HCT116 (cell line): ENCODE data around the gene NHERF2. TPM values are rescaled to one million over a fixed set of nuclear protein-coding genes. Genes with fewer than 3 reads are reported as not detected.

ENCODE experiments used
- ATAC-seq: fragments of 200-7000 bp; cut with Tn5 transposase; 2 replicates; pipeline ENCODE4 v1.9.1; 2020; ENCODE audit warnings: mild to moderate bottlenecking, moderate library complexity
- BruUV-seq: library from RNA; stranded (reverse); fragments of 400-500 nt; replicated peaks from 2 replicates; lab custom pipeline; 2021; lab: Mats Ljungman, UMichigan
- CTCF ChIA-PET: fragments of 300-600 bp; sonication (Branson Sonifier 250); formaldehyde crosslinking; loops from one replicate; lab custom pipeline; 2021; ENCODE audit warnings: antibody characterized with exemption; lab: Charles Lee
- POLR2A ChIA-PET: fragments of 300-600, 350-600 bp; sonication (Branson Sonifier 250); formaldehyde crosslinking; loops from one replicate; lab custom pipeline; 2021; ENCODE audit warnings: antibody characterized with exemption; lab: Charles Lee
- RAD21 ChIA-PET, 2 experiments: fragments of 300-600 bp; sonication (Branson Sonifier 250); formaldehyde crosslinking; loops; one replicate each; lab custom pipeline; 2023; ENCODE audit warnings: low total read pairs in 2 of 2; ENCODE audit not compliant: uncharacterized antibody in 2 of 2, unreplicated experiment in 2 of 2, low non-redundant PET in 1 of 2; lab: Charles Lee
- DNase-seq: peaks from one replicate; pipeline ENCODE4 v3.0.0-alpha.2; 2010; ENCODE audit warnings: low read depth, low spot score
- H2AFZ ChIP-seq: fragments of 200-600 bp; shearing (Covaris generic), sonication (generic); 2 replicates; pipeline ENCODE4 v1.6.1; 2017; ENCODE audit warnings: low read depth, mixed run types, mixed read lengths, antibody characterized with exemption, low read length; ENCODE audit not compliant: poor library complexity, severe bottlenecking
- H3K27ac ChIP-seq: 2 replicates; pipeline ENCODE4 v1.5.1; 2012; ENCODE audit warnings: low read depth, low read length
- H3K27me3 ChIP-seq: fragments of 200-600 bp; sonication (generic); 2 replicates; pipeline ENCODE4 v1.6.1; 2016; ENCODE audit warnings: mixed run types, low read length, mixed read lengths; ENCODE audit not compliant: insufficient read depth
- H3K36me3 ChIP-seq, 2 experiments: fragments of 200-500 bp in 1 of 2; fragments of 200-600 bp in 1 of 2; sonication (Bioruptor generic) in 1 of 2; sonication (generic) in 1 of 2; 2 replicates each; pipeline versions ENCODE4 v1.5.1 to v1.6.1; 2014 to 2016; ENCODE audit warnings: low read length in 2 of 2, inconsistent platforms in 1 of 2, mixed read lengths in 1 of 2, mixed run types in 1 of 2; ENCODE audit not compliant: insufficient read depth in 2 of 2, control insufficient read depth in 1 of 2
- H3K4me1 ChIP-seq, 2 experiments: fragments of 200-600 bp in 1 of 2; sonication (generic) in 1 of 2; 2 replicates each; pipeline versions ENCODE4 v1.5.1 to v1.6.1; 2012 to 2017; ENCODE audit warnings: low read length in 2 of 2, inconsistent platforms in 1 of 2, mild to moderate bottlenecking in 1 of 2, mixed read lengths in 1 of 2, mixed run types in 1 of 2, moderate library complexity in 1 of 2; ENCODE audit not compliant: insufficient read depth in 2 of 2, control insufficient read depth in 1 of 2
- H3K4me2 ChIP-seq: fragments of 200-600 bp; sonication (generic); 2 replicates; pipeline ENCODE4 v1.6.1; 2017; ENCODE audit warnings: mixed run types, low read length, mixed read lengths
- H3K4me3 ChIP-seq, 2 experiments: fragments of 200-600 bp in 1 of 2; sonication (generic) in 1 of 2; replicated peaks in 1 of 2; 2 replicates each; pipeline ENCODE4 v1.5.1; 2011 to 2016; ENCODE audit warnings: low read length in 2 of 2, control low read depth in 1 of 2, low read depth in 1 of 2, mild to moderate bottlenecking in 1 of 2, mixed read lengths in 1 of 2, mixed run types in 1 of 2
- H3K79me2 ChIP-seq: fragments of 200-600 bp; sonication (generic); 2 replicates; pipeline ENCODE4 v1.6.1; 2017; ENCODE audit warnings: mild to moderate bottlenecking, mixed run types, low read length, moderate library complexity, mixed read lengths; ENCODE audit not compliant: insufficient read depth
- H3K9ac ChIP-seq: fragments of 200-600 bp; sonication (generic); 2 replicates; pipeline ENCODE4 v1.6.1; 2016; ENCODE audit warnings: low read length, mixed read lengths
- H3K9me2 ChIP-seq: fragments of 200-600 bp; sonication (generic), shearing (Covaris generic); 2 replicates; pipeline ENCODE4 v1.6.1; 2017; ENCODE audit warnings: mixed run types, mild to moderate bottlenecking, moderate library complexity; ENCODE audit not compliant: insufficient read depth
- H3K9me3 ChIP-seq, 2 experiments: fragments of 200-500 bp in 1 of 2; fragments of 200-600 bp in 1 of 2; sonication (Bioruptor generic) in 1 of 2; sonication (generic) in 1 of 2; 2 replicates each; pipeline ENCODE4 v1.6.1; 2014 to 2017; ENCODE audit warnings: low read length in 2 of 2, mixed read lengths in 2 of 2, inconsistent platforms in 1 of 2, low read depth in 1 of 2, mild to moderate bottlenecking in 1 of 2, mixed run types in 1 of 2, moderate library complexity in 1 of 2; ENCODE audit not compliant: control insufficient read depth in 1 of 2, insufficient read depth in 1 of 2
- H4K20me1 ChIP-seq: fragments of 200-600 bp; sonication (generic), shearing (Covaris generic); 2 replicates; pipeline ENCODE4 v1.6.1; 2017; ENCODE audit warnings: mixed run types, mild to moderate bottlenecking, moderate library complexity; ENCODE audit not compliant: insufficient read depth
- CBX3 ChIP-seq: IDR thresholded peaks from 2 replicates; pipeline ENCODE4 v1.6.1; 2012; ENCODE audit warnings: low read depth
- EZH2phosphoT487 ChIP-seq: fragments of 200-600 bp; IDR thresholded peaks from 2 replicates; pipeline ENCODE4 v1.6.1; 2018; ENCODE audit warnings: antibody characterized with exemption, borderline replicate concordance
- JUND ChIP-seq: IDR thresholded peaks from 2 replicates; pipeline ENCODE4 v1.6.1; 2012
- POLR2A ChIP-seq: IDR thresholded peaks from 2 replicates; pipeline ENCODE4 v1.7.0; 2011; ENCODE audit warnings: borderline replicate concordance; ENCODE audit not compliant: insufficient read depth, insufficient read length; ENCODE audit errors: extremely low read depth
- REST ChIP-seq: IDR thresholded peaks from 2 replicates; pipeline ENCODE4 v1.6.1; 2012; ENCODE audit warnings: low read depth
- SIN3A ChIP-seq: IDR thresholded peaks from 2 replicates; pipeline ENCODE4 v1.6.1; 2012; ENCODE audit warnings: low read depth
- SP1 ChIP-seq: IDR thresholded peaks from 2 replicates; pipeline ENCODE4 v1.6.1; 2012; ENCODE audit warnings: low read depth
- SRF ChIP-seq: IDR thresholded peaks from 2 replicates; pipeline ENCODE4 v1.6.1; 2012; ENCODE audit warnings: low read depth
- intact Hi-C: fragments of 100-400 bp; cut with micrococcal nuclease; formaldehyde crosslinking; loops from 2 replicates; pipeline ENCODE4 v1.10.0; 2022
- total RNA-seq: library from RNA; stranded (reverse); gene quantifications from one replicate; pipeline ENCODE4 v1.2.1, GENCODE V29; 2021; ENCODE audit not compliant: unreplicated experiment

Gene NHERF2
- total RNA-seq, 1 experiment from 2014 or later, result 58.4 TPM

GRCh38 chr16:1989209-1990100 lies 37.2 kb upstream of the NHERF2 start, which contains the start of gene SYNGR3:
Gene SYNGR3, plus strand, starts transcription at chr16:1989970. Its CDS starts 133 bp downstream, at chr16:1990103.
- POLR2A ChIA-PET, result no interaction called here

DNA sequence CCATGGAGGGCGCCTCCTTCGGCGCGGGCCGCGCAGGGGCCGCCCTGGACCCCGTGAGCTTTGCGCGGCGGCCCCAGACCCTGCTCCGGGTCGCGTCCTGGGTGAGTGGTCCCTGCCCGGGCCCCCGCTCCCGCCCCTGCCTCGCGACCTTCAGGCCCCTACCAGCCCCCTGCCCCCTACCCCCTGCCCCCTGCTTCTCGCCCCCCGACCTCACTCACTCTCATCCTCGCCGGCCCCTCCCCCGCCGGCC lies 36.7 kb upstream of the NHERF2 start:
- H3K36me3 ChIP-seq, result peaks cover 6 to 14% of the 10 kb centered on the region in 2 experiments; a peak in 2 of 4 replicates
- H3K4me3 ChIP-seq, result peak overlapping the region; percentile 53 to 60
- POLR2A ChIA-PET, result no interaction called here
- CTCF ChIA-PET, result interaction anchor here (0.6 kb wide), 1 partner anchor 25 kb away, joined by 3 read pairs; no protein-coding TSS in a partner anchor
- H3K9ac ChIP-seq, result peak overlapping the region; percentile 57; the same call in 1 of the 2 replicates
- H3K9me3 ChIP-seq, result no peaks in the 10 kb centered on the region
- H3K79me2 ChIP-seq, result peaks cover 12% of the 10 kb centered on the region
- peaks cover 18 to 43% of the 10 kb centered on the region in 2 experiments for H3K4me1 ChIP-seq
- no TSS peak for BruUV-seq
- no peak for ATAC-seq
- H3K27ac ChIP-seq, result peak overlapping the region; percentile 65; the same call in 1 of the 2 replicates
- H3K27me3 ChIP-seq, result no peaks in the 10 kb centered on the region
- no peaks in the 10 kb centered on the region for H4K20me1 ChIP-seq
- intact Hi-C loops, result no loop called here
- peak overlapping the region; percentile 67 for H3K4me2 ChIP-seq
- TF ChIP-seq POLR2A (no peak), REST (no peak), JUND (no peak), SP1 (no peak), CBX3 (no peak)
- no peak overlapping the region for H2AFZ ChIP-seq
- no peaks in the 10 kb centered on the region for H3K9me2 ChIP-seq
- RAD21 ChIA-PET, result no interaction called here
- DNase-seq, result no peak

More at GRCh38 chr16:1989209-1990100, 37.2 kb upstream of the NHERF2 start, which contains the start of gene SYNGR3:
- Histone ChIP-seq H3K9me3 (no peaks in the 10 kb centered on the region), H3K36me3 (peaks cover 6 to 14% of the 10 kb centered on the region in 2 experiments; a peak in 2 of 4 replicates), H3K4me2 (peak within 1 kb of the TSS; percentile 67), H2AFZ (no peak within 1 kb of the TSS), H3K79me2 (peaks cover 17% of the 10 kb centered on the region), H3K4me1 (peaks cover 20 to 45% of the 10 kb centered on the region in 2 experiments), H3K9ac (peak within 1 kb of the TSS; percentile 57), H3K4me3 (peak within 1 kb of the TSS; percentile 53 to 60), H4K20me1 (no peaks in the 10 kb centered on the region), H3K27me3 (no peaks in the 10 kb centered on the region), H3K27ac (peak within 1 kb of the TSS; percentile 65), H3K9me2 (no peaks in the 10 kb centered on the region)
- no peak for DNase-seq
- BruUV-seq, result no TSS peak
- TF ChIP-seq SRF, result no peak
- TF ChIP-seq POLR2A, result no peak
- no peak for TF ChIP-seq SIN3A
- TF ChIP-seq EZH2phosphoT487, result no peak
- intact Hi-C loops, result no loop called here
- ATAC-seq, result peak; percentile 49
- CTCF ChIA-PET, result interaction anchor here (0.6 kb wide), 1 partner anchor 25 kb away, joined by 3 read pairs; no protein-coding TSS in a partner anchor
- RAD21 ChIA-PET, result no interaction called here
